SK-N-SH treated with all-trans-retinoic acid at 6 μM for 48 hours (cell line): Measurements from ENCODE around the gene CBY2.
"Not testable (repeated sequence)": the region's sequence is repeated elsewhere in the genome, so short reads cannot be mapped to it uniquely, and the experiment has no call there.

Experiments used
- ATAC-seq: fragments of 200-7000 bp; cut with Tn5 transposase; 3 replicates; pipeline ENCODE4 v1.9.1; 2020; ENCODE audit warnings: mild to moderate bottlenecking, moderate library complexity
- ARNTL ChIP-seq: fragments of 450-650 bp; formaldehyde crosslinking; IDR thresholded peaks from 2 replicates; pipeline ENCODE4 v1.5.0; 2020; ENCODE audit warnings: low read depth, mild to moderate bottlenecking, moderate library complexity, borderline replicate concordance
- BACH2 ChIP-seq: fragments of 250-450 bp; sonication (Bioruptor Pico); IDR thresholded peaks from 2 replicates; pipeline ENCODE4 v1.9.0; 2021; ENCODE audit warnings: mild to moderate bottlenecking, borderline replicate concordance
- CSDC2 ChIP-seq: fragments of 250-450 bp; sonication (Bioruptor Pico); IDR thresholded peaks from 2 replicates; pipeline ENCODE4 v1.5.0; 2020; ENCODE audit warnings: mild to moderate bottlenecking, moderate library complexity
- CSRNP3 ChIP-seq: fragments of 250-450 bp; sonication (Bioruptor Pico); IDR thresholded peaks from 2 replicates; pipeline ENCODE4 v1.5.1; 2021; ENCODE audit warnings: mild to moderate bottlenecking, moderate library complexity
- ESRRG ChIP-seq: fragments of 250-450 bp; sonication (Bioruptor Pico); IDR thresholded peaks from 2 replicates; pipeline ENCODE4 v1.6.1; 2021; ENCODE audit warnings: mild to moderate bottlenecking
- GLIS3 ChIP-seq: fragments of 250-450 bp; sonication (Bioruptor Pico); IDR thresholded peaks from 2 replicates; pipeline ENCODE4 v1.5.0; 2020; ENCODE audit warnings: mild to moderate bottlenecking, moderate library complexity
- ISL1 ChIP-seq: fragments of 250-450 bp; sonication (Bioruptor Pico); IDR thresholded peaks from 2 replicates; pipeline ENCODE4 v2.1.2; 2022; ENCODE audit warnings: mild to moderate bottlenecking, moderate library complexity
- PATZ1 ChIP-seq: fragments of 250-450 bp; sonication (Bioruptor Pico); IDR thresholded peaks from 2 replicates; pipeline ENCODE4 v1.8.0; 2020; ENCODE audit warnings: mild to moderate bottlenecking, moderate library complexity, borderline replicate concordance
- POU6F1 ChIP-seq: fragments of 250-450 bp; sonication (Bioruptor Pico); IDR thresholded peaks from 2 replicates; pipeline ENCODE4 v1.8.0; 2021; ENCODE audit warnings: low read depth, mild to moderate bottlenecking, moderate library complexity, borderline replicate concordance
- RARB ChIP-seq: fragments of 250-450 bp; sonication (Bioruptor Pico); IDR thresholded peaks from 2 replicates; pipeline ENCODE4 v1.8.0; 2021; ENCODE audit warnings: mild to moderate bottlenecking, moderate library complexity
- SNAI2 ChIP-seq: fragments of 250-450 bp; sonication (Bioruptor Pico); IDR thresholded peaks from 2 replicates; pipeline ENCODE4 v1.5.0; 2020; ENCODE audit warnings: mild to moderate bottlenecking, moderate library complexity
- TCF4 ChIP-seq: fragments of 250-450 bp; sonication (Bioruptor Pico); IDR thresholded peaks from 2 replicates; pipeline ENCODE4 v1.8.0; 2021; ENCODE audit warnings: mild to moderate bottlenecking, moderate library complexity, borderline replicate concordance
- TOX ChIP-seq: fragments of 250-450 bp; sonication (Bioruptor Pico); IDR thresholded peaks from 2 replicates; pipeline ENCODE4 v1.8.0; 2021; ENCODE audit warnings: mild to moderate bottlenecking, moderate library complexity, borderline replicate concordance
- TSHZ2 ChIP-seq: fragments of 250-450 bp; sonication (Bioruptor Pico); IDR thresholded peaks from 2 replicates; pipeline ENCODE4 v1.5.0; 2020; ENCODE audit warnings: mild to moderate bottlenecking, moderate library complexity
- ZFP3 ChIP-seq: fragments of 250-450 bp; sonication (Bioruptor Pico); IDR thresholded peaks from 2 replicates; pipeline ENCODE4 v1.5.0; 2020; ENCODE audit warnings: mild to moderate bottlenecking, moderate library complexity
- ZNF565 ChIP-seq: fragments of 450-650 bp; formaldehyde crosslinking; conservative IDR thresholded peaks from 2 replicates; pipeline ENCODE4 v1.5.0; 2020; ENCODE audit warnings: low read depth, mild to moderate bottlenecking, moderate library complexity
- ZNF8 ChIP-seq: fragments of 450-650 bp; formaldehyde crosslinking; IDR thresholded peaks from 2 replicates; pipeline ENCODE4 v1.5.0; 2020; ENCODE audit warnings: mild to moderate bottlenecking, moderate library complexity

CBY2 gene

GRCh38 chr13:45654633-45655349 is 47.3 kb upstream of the CBY2 start (continued):
- TF ChIP-seq ZFP3 (CRISPR knock-in tag) (no peak), CSDC2 (CRISPR knock-in tag) (no peak), RARB (no peak)

- ATAC-seq: no peak
- TF ChIP-seq ARNTL (CRISPR knock-in tag): no peak
- TF ChIP-seq TSHZ2: no peak
- no peak for TF ChIP-seq TOX (CRISPR knock-in tag)
- no peak for TF ChIP-seq GLIS3 (CRISPR knock-in tag)
- TF ChIP-seq ZNF8 (CRISPR knock-in tag): no peak
- TF ChIP-seq, all 23 proteins: peak for 0
Observed at GRCh38 chr13:45658586-45659235, 43.4 kb upstream of the CBY2 start.

- ATAC-seq: no peak
Observed at GRCh38 chr13:45659536-45659935, 42.6 kb upstream of the CBY2 start.

GRCh38 chr13:45660458-45660857 is 41.7 kb upstream of the CBY2 start:
- ATAC-seq: not testable (repeated sequence)

More at GRCh38 chr13:45659536-45659935, 42.6 kb upstream of the CBY2 start:
- no peak for TF ChIP-seq ESRRG (CRISPR knock-in tag)
- no peak for TF ChIP-seq GLIS3 (CRISPR knock-in tag)
- TF ChIP-seq ZNF565 (CRISPR knock-in tag): no peak
- no peak for TF ChIP-seq SNAI2 (CRISPR knock-in tag)
- no peak for TF ChIP-seq ISL1 (CRISPR knock-in tag)
- TF ChIP-seq PATZ1 (CRISPR knock-in tag): no peak
- no peak for TF ChIP-seq TCF4 (CRISPR knock-in tag)

- ATAC-seq: no peak
- no peak for TF ChIP-seq RARB
- no peak for TF ChIP-seq CSRNP3 (CRISPR knock-in tag)
- TF ChIP-seq ISL1 (CRISPR knock-in tag): no peak
- TF ChIP-seq TOX (CRISPR knock-in tag): no peak
- TF ChIP-seq ESRRG (CRISPR knock-in tag): no peak
- TF ChIP-seq POU6F1 (CRISPR knock-in tag): no peak
- TF ChIP-seq PATZ1 (CRISPR knock-in tag): no peak
- TF ChIP-seq BACH2: no peak
- TF ChIP-seq GLIS3 (CRISPR knock-in tag): no peak
- no peak for TF ChIP-seq ZFP3 (CRISPR knock-in tag)
- TF ChIP-seq TCF4 (CRISPR knock-in tag): no peak
- no peak for TF ChIP-seq SNAI2 (CRISPR knock-in tag)
- no peak for TF ChIP-seq ZNF8 (CRISPR knock-in tag)
- no peak for TF ChIP-seq CSDC2 (CRISPR knock-in tag)
- TF ChIP-seq ZNF565 (CRISPR knock-in tag): no peak
Observed at GRCh38 chr13:45662162-45662561, 40.0 kb upstream of the CBY2 start.

- not testable (repeated sequence) for ATAC-seq
Observed at GRCh38 chr13:45662903-45663302, 39.2 kb upstream of the CBY2 start.

GRCh38 chr13:45669626-45670025 is 32.5 kb upstream of the CBY2 start:
- ATAC-seq: not testable (repeated sequence)
